HG03378 (cell line): ENCODE measurements around the gene CBLN3.
A peak's percentile ranks its signal among the peaks of the same experiment; 100 is the strongest.

Source experiments
- ATAC-seq: cut with Tn5 transposase; IDR thresholded peaks from one replicate; pipeline ENCODE4 v1.9.1; 2021; ENCODE audit warnings: mild to moderate bottlenecking, moderate library complexity; ENCODE audit not compliant: unreplicated experiment

Gene CBLN3

DNA sequence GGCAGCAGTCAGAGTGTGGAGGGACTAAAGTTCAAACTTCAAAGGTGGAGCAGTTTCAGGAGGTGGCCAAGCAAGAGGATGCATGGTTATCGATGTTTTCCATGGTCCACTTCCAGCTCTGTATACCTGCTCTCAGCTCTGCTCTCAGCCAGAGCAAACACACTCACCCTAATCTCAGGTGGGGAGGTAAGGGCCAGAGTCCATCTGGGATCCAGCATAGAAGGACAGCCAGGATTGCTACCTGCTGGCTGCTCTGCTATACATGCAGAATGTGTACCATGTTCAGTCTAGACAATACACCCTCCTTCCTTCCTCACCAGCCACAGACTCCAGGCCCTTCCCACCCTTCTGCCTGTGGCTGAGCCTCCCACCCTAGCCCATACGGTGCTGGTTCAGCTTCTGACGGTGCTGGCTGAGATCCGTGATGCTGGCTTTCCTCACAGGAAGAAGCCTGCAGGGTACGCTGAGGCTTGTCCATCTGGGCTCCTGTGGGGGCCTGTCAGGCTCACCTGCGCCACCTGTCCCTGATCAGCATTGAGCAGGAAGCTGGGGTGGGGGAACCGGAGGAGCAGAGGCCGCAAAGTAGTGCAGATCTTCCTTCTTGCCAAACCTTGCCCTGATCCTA lies 2.4 kb downstream of the CBLN3 start:
- no peak for ATAC-seq

- ATAC-seq, result no peak
These were observed 3.1 kb downstream of the CBLN3 start for GRCh38 chr14:24426150-24426911.

DNA sequence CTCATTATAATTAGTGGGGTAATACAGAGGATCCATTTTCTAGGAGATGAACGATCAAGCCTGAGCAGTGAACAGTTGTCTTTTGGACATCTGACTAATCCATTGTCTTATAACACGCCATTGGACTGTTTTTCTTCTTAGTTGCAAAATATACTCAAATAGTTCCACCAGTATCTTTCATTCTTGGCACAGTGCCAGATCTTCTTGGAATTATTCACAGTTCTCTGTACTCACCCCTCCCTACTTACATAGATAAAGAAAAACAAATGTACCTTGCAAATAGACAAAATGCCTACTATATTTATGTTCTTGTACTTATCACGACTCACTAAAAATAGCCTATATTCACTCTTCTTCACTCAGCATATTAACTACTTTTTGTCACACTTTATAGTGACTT lies 3.8 kb downstream of the CBLN3 start:
- no peak for ATAC-seq

- no peak for ATAC-seq
These were observed 6.5 kb downstream of the CBLN3 start for GRCh38 chr14:24422694-24423601.

DNA sequence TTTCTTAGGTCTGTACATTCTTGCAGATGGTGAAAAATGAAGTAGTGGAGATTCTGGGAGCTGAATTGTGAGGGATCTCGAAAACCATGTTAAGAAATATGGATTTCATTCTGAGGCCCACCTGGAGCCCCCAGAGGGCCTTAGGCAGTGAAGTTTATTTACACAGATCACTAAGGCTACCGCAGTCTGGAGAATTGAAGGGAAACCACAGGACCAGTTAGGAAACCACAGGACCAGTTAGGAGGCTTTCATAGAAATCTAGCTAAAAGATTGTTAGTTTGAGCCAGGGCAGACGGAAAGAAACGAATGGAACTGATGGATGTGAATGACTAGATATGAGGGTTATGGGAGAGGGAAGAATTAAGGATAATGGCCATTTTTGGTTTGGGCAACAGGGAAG lies 7.2 kb downstream of the CBLN3 start:
- ATAC-seq, result no peak

GRCh38 chr14:24418492-24418873 lies 11.0 kb downstream of the CBLN3 start:
- no peak for ATAC-seq

GRCh38 chr14:24417832-24418491 lies 11.5 kb downstream of the CBLN3 start:
- no peak for ATAC-seq

- ATAC-seq, result no peak
These were observed 12.4 kb downstream of the CBLN3 start for GRCh38 chr14:24416932-24417619.

DNA sequence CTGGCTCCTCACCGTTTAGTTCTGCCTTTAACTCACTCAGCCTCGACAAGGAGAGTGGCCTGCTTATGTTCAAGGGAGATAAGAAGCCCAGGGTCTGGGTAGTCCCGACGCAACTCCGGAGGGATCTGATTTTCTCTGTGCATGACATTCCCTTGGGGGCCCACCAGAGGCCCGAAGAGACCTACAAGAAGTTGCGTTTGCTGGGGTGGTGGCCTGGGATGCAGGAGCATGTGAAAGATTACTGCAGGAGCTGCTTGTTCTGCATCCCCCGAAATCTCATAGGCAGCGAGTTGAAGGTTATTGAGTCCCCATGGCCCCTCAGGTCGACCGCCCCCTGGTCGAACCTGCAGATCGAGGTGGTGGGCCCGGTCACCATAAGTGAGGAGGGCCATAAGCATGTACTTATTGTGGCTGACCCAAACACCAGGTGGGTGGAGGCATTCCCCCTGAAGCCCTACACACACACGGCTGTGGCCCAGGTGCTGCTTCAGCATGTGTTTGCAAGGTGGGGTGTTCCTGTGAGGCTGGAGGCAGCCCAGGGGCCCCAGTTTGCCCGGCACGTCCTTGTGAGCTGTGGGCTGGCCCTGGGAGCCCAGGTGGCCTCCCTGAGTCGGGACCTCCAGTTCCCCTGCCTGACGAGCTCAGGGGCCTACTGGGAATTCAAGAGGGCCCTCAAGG lies 13.1 kb downstream of the CBLN3 start:
- ATAC-seq, result no peak

- no peak for ATAC-seq
These were observed 13.8 kb downstream of the CBLN3 start for GRCh38 chr14:24415421-24416253.

GRCh38 chr14:24414732-24415420 lies 14.6 kb downstream of the CBLN3 start:
- no peak for ATAC-seq

- no peak for ATAC-seq
These were observed 15.4 kb downstream of the CBLN3 start for GRCh38 chr14:24414077-24414476.

GRCh38 chr14:24411443-24412389 lies 17.8 kb downstream of the CBLN3 start:
- ATAC-seq, result peak; percentile 65

DNA sequence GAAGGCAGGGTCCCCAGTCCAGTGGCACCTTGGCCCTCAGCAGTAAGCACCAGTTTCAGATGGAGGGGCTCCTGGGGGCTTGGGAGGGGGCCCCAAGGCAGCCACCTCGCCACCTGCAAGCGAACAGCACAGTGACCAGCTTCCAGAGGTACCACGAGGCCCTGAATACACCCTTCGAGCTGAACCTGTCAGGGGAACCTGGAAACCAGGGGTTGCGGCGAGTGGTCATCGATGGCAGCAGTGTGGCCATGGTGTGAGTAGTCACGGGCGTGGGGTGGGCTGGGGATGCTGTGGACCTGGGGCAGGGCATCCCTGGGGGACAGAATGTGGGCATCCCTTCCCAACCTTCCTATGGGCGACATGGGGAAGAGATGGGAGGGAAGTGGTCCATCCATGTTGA lies 19.5 kb downstream of the CBLN3 start:
- no peak for ATAC-seq

DNA sequence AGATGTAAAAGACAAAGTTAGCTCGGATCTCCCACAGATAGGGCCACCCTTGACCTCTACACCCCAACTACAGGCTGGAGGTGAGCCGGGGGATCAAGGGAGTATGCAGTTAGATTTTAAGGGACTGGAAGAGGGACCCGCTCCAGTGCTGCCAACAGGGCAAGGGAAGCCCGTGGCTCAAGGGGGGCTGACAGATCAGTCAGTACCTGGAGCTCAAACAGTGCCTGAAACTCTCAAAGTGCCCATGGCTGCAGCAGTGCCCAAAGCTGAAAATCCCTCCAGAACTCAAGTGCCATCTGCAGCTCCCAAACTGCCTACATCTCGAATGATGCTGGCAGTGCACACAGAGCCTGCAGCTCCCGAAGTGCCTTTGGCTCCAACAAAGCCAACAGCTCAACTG lies 20.3 kb downstream of the CBLN3 start:
- no peak for ATAC-seq

DNA sequence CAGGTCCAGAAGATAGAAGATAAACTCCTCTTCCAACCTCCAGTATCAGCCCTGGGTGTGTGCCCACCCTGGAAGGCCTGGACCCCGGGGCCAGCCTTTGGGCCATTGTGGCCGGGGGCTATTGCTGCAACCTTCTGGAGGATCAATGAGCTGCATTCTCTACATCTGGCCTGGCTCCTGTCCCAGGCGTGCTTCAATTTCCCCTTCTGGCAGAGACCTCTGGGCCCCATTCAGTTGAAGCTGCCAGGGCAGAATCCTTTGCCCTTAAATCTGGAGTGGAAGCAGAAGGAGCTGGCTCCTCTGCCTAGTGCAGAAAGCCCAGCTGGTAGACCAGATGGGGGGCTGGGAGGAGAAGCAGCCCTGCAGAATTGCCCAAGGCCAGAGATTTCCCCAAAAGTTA lies 20.7 kb downstream of the CBLN3 start:
- ATAC-seq, result no peak

DNA sequence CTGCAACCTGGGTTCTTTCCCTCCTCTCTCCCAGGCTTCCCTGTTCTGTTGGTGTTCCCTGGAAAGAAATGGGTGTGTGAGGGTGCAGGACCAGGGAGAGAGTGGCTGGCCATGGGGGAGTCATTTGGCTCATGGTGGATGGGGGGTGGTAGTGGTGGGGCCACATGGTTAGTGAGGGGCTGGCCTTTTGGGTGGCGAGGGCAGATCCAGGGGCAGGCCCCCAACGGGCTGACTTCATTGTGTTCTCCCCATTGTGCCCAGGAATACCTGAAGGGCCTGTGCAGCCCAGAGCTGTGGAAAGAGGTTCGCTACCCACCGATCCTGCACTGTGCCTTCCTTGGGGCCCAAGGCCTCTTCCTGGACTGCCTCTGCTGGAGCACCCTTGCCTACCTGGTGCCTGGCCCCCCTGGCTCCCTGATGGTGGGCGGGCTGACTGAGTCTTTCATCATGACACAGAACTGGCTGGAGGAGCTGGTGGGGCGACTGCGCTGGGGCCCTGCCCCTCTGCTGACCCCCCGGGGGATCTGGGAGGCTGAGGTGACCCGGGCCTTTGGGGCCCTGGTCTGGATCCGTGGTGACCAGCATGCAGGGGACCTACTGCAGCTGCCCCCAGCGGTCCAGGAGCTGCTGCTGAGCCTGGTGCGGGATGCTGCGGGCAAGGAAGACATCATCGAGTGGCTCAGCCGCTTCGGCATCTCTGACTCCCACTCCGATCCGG lies 21.7 kb downstream of the CBLN3 start:
- no peak for ATAC-seq
